ENCODE data around the gene OSBPL8. TPM values are rescaled to one million over a fixed set of nuclear protein-coding genes. Genes with fewer than 3 reads are reported as not detected.

Gene OSBPL8
- total and polyA plus RNA-seq, 2 of the 8 experiments (the other 6 are each of a cell fraction or from before 2014, with no cell fraction given): 10.9 to 81.1 TPM

DNA sequence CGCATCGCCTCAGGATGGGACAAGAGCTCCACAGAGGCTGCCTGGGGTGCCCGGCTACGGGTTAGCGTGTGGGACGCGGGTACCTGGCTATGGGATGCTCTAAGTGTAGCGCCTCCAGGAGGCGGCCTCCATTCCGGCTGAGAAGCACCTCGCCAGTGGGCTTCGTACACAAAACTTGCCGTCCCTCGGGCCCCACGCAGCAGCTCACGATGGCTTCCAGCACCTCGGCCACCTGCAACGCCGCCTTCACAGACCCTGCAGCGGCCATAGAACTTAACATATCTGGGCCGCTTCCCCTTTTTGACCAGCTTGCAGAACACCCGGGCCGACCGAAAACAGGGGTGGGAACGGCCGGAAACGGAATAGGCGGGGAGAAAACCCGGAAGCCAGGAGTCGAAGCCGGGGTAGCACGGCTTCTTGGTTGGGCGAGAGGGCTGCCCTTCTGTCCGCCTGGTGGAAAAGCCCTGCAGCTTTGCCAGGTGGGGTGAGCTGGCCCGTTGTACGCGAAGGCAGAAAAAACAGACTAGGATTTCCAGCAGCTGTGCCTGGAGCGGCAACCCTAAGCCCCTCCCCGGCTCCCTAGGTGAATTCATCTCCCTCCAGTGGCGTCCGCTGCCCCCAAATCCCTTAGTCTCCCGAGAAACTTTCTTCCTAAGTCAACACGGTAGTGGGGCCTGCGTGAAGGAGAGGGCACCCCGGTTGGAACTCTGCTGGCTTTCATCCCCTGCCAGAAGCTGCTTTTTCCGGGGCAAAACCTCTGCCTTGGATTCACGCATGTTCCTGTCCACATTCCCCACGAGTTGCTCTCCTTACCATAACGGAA is 211.3 kb downstream of the OSBPL8 start, which contains the start of gene BBS10 (continued):
- no peak for TF ChIP-seq KDM1A (IDR thresholded peaks at IDR 0.05; ENCODE audit: borderline replicate concordance, low read length)
- 0 out of 2 replicates have a peak, but pooled peaks have one; percentile 72 for TF ChIP-seq RBBP5 (IDR thresholded peaks at IDR 0.05; ENCODE audit: borderline replicate concordance, low read depth, low read length)
- no peak for TF ChIP-seq ZNF274 (IDR thresholded peaks at IDR 0.05; ENCODE audit: borderline replicate concordance, extremely low read depth, low read length)

Measured in H1 (cell line).